NCI-H146 treated with DMSO at 0.1 percent for 48 hours (cell line): ENCODE measurements around the gene ABCA2.

Experiments used
- DNase-seq: peaks from one replicate; lab custom pipeline; 2025; ENCODE audit not compliant: unreplicated experiment; lab: John Stamatoyannopoulos, UW

Gene ABCA2

GRCh38 chr9:137001857-137002645 lies 26.0 kb downstream of the ABCA2 start:
- no peak for DNase-seq

- DNase-seq, result no peak
Measured at GRCh38 chr9:137000177-137000930, 27.7 kb downstream of the ABCA2 start.

- DNase-seq, result no peak
Measured at GRCh38 chr9:136997830-136998234, 30.2 kb downstream of the ABCA2 start.

- no peak for DNase-seq
Measured at GRCh38 chr9:136997371-136997770, 30.7 kb downstream of the ABCA2 start.

GRCh38 chr9:136996361-136997292 lies 31.4 kb downstream of the ABCA2 start, which contains the start of gene CLIC3:
Gene CLIC3, minus strand, starts transcription at chr9:136996568. Its CDS starts 25 bp downstream, at chr9:136996543.
- DNase-seq, result no peak

GRCh38 chr9:136995772-136996311 lies 32.2 kb downstream of the ABCA2 start:
- no peak for DNase-seq

GRCh38 chr9:136995362-136995761 lies 32.7 kb downstream of the ABCA2 start:
- no peak for DNase-seq

- no peak for DNase-seq
Measured at GRCh38 chr9:136994888-136995230, 33.2 kb downstream of the ABCA2 start.

- DNase-seq, result no peak
Measured at GRCh38 chr9:136994180-136994887, 33.7 kb downstream of the ABCA2 start.

- no peak for DNase-seq
Measured at GRCh38 chr9:136992819-136993369, 35.1 kb downstream of the ABCA2 start.

- no peak for DNase-seq
Measured at GRCh38 chr9:136991993-136992818, 35.8 kb downstream of the ABCA2 start, which contains the start of gene PAXX. Gene PAXX, plus strand, starts transcription at chr9:136992422. Its CDS starts 22 bp downstream, at chr9:136992444.

- peak; percentile 69 for DNase-seq
Measured at GRCh38 chr9:136990242-136990911, 37.7 kb downstream of the ABCA2 start.

GRCh38 chr9:136988872-136989271 lies 39.2 kb downstream of the ABCA2 start:
- DNase-seq, result no peak

GRCh38 chr9:136985853-136986252 lies 42.2 kb downstream of the ABCA2 start:
- no peak for DNase-seq

- DNase-seq, result no peak
Measured at GRCh38 chr9:136985027-136985602, 42.9 kb downstream of the ABCA2 start.

- DNase-seq, result no peak
Measured at GRCh38 chr9:136984464-136985026, 43.5 kb downstream of the ABCA2 start.

- DNase-seq, result no peak
Measured at GRCh38 chr9:136983656-136984314, 44.3 kb downstream of the ABCA2 start.
